HL-60/S4 treated with retinoic acid at 250 ng/mL for 4 days and 3 days (cell line): ENCODE measurements around the gene TAS2R60.
"Not testable (repeated sequence)": the region's sequence is repeated elsewhere in the genome, so short reads cannot be mapped to it uniquely, and the experiment has no call there.

Source experiments
- in situ Hi-C: fragments of 300-500 bp; cut with MboI; formaldehyde crosslinking; loops from 2 replicates; pipeline ENCODE4 v1.7.0; 2022; ENCODE audit warnings: low sequenced_read_pairs

TAS2R60 gene

DNA sequence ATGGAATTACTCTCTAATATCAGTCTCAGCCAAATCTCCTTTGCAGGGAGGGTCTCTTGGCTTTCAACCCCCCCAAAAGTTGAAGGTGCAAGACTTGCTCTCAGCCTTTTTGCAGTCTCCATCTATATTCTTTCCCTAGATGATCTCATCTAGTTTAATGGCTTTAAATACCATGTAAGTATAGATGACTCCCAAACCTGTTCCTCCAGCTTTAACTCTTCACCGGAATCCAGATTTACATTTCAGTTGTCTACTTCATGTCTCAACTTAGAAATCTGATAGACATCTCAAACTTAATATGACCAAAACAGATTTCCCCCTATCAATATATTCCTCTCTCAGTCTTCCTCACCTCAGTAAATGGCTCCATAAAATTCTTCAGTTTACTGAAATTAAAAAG lies 24.5 kb downstream of the TAS2R60 start:
- in situ Hi-C loops: no loop called here

DNA sequence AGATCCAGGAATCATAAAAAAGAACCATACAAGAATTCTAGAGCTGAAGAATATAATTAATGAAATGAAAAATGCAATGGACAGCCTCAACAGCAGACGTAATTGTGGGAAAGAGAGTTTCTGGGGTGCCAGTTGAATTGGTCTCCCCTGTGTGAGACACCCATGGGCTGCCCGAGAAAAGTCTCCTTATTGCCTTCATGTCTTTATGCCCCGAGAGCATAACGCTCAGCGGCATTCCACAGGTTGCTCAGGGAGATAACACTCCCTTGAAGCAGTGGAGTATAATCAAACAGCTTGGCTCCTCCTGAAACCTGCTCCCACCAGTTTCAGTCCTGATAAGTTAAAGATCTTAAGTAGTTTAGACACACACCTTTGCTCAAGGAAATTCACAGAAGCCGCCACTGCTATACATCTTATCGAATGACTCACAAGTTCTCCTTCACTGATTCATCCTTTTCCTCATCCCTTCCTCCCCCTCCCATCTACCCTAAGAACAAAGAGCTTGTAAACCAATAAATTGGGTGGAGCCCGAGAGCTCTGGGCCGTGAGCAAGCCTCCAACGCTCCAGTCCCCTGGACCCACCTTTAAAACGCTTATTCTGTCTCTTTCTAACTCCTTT lies 28.9 kb downstream of the TAS2R60 start:
- in situ Hi-C loops: not testable (repeated sequence)

DNA sequence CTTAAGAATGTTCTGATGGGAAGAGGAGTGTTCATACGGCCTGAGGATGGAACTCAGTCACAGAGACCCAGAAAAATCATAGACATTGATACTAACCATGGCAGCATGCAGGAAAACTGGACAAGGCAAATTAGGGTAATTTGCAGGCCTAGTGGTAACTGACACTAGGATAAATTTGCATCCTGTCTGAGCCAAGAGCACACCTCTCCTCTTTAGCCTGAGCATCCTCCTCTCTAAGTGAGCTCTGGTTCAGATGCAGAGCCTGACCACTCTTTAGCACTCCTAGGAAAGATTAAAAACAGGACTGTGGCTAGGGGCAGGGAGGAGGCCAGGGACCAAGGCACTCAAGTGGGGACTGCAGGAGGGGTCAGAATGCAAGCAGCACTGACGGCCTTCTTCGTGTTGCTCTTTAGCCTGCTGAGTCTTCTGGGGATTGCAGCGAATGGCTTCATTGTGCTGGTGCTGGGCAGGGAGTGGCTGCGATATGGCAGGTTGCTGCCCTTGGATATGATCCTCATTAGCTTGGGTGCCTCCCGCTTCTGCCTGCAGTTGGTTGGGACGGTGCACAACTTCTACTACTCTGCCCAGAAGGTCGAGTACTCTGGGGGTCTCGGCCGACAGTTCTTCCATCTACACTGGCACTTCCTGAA lies 34.4 kb downstream of the TAS2R60 start, which contains the start of gene TAS2R41:
Gene TAS2R41, plus strand, starts transcription at position 373 of the 650 bp plus-strand sequence. Its CDS starts 0 bp downstream, at position 373.
- in situ Hi-C loops: no loop called here

DNA sequence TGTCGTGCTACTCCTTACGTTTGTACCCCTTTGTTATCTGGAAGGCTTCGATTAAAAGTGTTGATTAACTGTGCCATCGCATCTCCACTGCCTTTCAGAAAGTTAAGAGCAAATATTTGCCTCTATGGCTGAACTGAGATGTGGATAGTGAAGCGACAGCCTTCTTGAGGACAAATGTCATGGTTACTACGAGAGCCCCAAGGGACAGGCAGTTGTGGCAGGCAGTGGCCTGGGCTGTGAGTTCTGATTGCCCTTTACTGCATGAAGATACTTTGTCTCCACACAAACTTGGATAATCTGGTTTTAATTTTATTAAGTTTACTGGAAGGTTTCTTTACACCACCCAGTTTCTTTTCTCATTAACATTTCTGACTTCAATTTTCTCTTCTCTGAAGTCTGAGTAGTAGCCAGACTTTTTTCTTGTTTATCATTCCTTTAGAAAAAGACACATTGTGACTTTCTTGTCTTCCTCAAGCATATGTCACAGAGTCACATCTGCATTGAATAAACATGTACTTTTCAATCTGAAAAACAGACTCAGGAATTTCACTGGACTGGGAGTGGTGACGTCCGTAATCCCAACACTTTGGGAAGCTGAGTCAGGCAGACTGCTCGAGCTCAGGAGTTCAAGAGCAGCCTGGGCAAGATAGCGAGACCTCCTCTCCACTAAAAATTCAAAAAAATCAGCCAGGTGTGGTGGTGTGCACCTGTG lies 36.0 kb downstream of the TAS2R60 start:
- in situ Hi-C loops: no loop called here

- in situ Hi-C loops: no loop called here
Observed at GRCh38 chr7:143480501-143480900, 37.2 kb downstream of the TAS2R60 start.

DNA sequence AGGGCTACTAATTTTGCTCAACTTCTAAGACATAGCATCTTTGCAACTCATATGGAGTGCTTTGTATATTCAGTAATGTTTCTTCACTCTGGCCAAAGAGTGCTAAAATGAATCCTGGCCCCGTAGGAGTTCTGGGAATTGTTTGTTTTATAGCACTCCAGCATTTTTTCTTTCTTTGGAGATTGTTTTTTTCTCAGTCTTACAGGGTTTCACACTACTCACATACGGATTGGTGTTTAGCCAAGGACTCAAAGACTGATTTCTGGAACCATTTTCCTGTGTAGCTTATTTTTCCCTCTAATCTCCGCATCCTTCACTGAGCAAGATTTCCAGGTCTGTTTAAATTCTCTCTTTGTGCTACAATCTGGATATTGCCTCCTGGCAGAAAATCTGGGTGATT lies 40.9 kb downstream of the TAS2R60 start:
- in situ Hi-C loops: no loop called here

DNA sequence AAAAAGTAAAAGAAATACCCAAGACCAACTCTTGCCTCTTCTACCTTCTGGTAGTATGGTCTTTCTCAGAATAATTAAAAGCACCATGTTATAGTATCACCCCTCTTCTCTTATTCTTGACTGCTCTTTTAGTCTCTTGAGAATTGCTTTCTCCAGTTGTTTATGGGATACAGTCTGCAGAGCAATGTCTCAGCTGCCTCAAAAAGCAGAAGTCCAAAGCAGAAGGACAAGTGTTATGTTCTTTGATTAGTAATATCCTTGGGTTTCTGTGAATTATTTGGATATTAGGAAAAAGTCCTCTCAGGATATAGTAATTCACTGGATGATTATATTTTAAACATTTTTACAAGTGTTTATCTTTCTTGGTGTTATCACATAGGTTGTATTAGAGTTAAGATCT lies 41.8 kb downstream of the TAS2R60 start:
- in situ Hi-C loops: no loop called here

GRCh38 chr7:143485500-143485899 lies 42.2 kb downstream of the TAS2R60 start:
- in situ Hi-C loops: no loop called here

GRCh38 chr7:143486266-143486665 lies 43.0 kb downstream of the TAS2R60 start:
- in situ Hi-C loops: not testable (repeated sequence)

- in situ Hi-C loops: no loop called here
Observed at GRCh38 chr7:143487061-143487460, 43.8 kb downstream of the TAS2R60 start.

GRCh38 chr7:143487566-143487965 lies 44.3 kb downstream of the TAS2R60 start:
- in situ Hi-C loops: no loop called here

DNA sequence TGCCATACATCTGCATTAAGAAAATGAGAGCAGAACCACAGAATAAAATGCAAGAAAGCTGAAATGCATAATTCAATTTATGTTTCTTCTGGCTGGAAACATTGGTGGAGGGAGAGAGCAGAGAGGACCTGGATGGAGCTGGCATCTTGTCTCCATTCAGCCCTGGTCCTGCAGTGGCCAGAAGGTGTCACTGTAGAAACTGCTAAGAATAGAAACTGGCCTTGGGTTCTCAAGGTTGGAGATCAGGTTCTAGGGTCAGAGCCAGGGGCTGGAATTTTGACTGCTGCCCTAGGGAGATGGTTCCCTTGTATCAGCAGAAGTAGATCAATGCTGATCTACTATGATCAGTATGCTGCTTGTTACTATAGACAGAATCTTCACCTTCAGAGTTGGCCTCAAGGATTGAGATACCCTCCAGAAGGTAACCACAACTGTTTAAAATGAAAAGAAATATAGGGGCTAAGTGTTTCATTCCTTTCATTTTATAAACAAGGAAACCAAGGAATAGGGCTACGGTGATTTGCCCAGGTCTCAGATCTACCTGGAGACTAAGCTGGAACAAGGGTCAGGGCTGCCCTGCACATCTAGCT lies 47.6 kb downstream of the TAS2R60 start:
- in situ Hi-C loops: no loop called here

DNA sequence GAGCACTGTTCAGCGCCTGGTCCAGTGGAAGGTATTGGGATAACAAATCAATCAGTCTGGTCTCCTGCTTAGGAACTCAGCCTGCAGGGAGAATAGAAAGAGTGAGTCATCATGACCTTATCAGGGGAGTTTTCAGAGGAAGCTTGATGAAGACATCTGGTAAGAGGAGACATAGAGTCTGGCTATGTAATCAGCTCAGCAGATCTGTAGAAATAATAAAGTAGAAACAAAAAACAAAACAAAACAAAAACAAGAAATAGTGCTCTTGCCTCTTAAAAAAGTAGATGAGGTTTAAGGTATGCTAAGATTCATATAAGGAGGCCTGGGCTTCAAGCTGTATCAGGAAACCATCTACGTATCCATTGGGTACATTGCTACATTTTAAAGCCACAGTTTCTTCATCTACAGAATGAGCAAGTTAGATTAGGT lies 48.8 kb downstream of the TAS2R60 start:
- in situ Hi-C loops: no loop called here

- in situ Hi-C loops: no loop called here
Observed at GRCh38 chr7:143492799-143493739, 49.8 kb downstream of the TAS2R60 start.

DNA sequence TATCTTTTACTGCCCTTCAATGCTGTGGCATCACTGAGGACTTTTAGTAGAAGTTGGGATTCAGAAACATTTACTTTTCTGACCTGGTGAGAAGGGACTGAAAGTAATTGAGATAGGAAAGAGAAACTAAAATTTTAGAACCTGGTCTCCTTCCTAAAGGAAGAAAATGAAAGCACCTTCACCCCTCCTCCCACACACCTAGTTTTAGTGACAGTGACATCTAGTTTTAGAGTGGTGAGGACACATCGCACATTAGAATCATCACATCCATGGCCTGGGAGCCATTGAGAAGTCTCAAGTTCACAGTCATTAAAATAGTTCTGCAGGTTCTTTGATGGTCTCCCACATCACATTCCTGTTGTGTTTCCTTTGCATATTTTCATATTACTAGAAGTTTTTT lies 50.5 kb downstream of the TAS2R60 start:
- in situ Hi-C loops: no loop called here
